OCI-LY1 (cell line): Measurements from ENCODE around the gene MEG3.

Experiments used
- H2AFZ ChIP-seq: fragments of 200-600 bp; sonication (generic), shearing (Covaris generic); 2 replicates; pipeline ENCODE4 v1.6.0; 2014; ENCODE audit warnings: antibody characterized with exemption, mild to moderate bottlenecking, low read length
- H3F3A ChIP-seq: fragments of 200-600 bp; sonication (generic), shearing (Covaris generic); 2 replicates; pipeline ENCODE4 v1.6.0; 2014; ENCODE audit warnings: mild to moderate bottlenecking, antibody characterized with exemption, low read length, moderate library complexity; ENCODE audit not compliant: insufficient read depth
- H3K27ac ChIP-seq: fragments of 200-600 bp; sonication (generic); 2 replicates; pipeline ENCODE4 v1.5.1; 2014; ENCODE audit warnings: low read length, mixed run types, mild to moderate bottlenecking, low read depth; ENCODE audit not compliant: poor library complexity, severe bottlenecking
- H3K27me3 ChIP-seq: fragments of 200-600 bp; sonication (generic); 2 replicates; pipeline ENCODE4 v1.6.0; 2014; ENCODE audit warnings: antibody characterized with exemption, mild to moderate bottlenecking, low read length, moderate library complexity; ENCODE audit not compliant: insufficient read depth
- H3K36me3 ChIP-seq: fragments of 200-600 bp; sonication (generic); 2 replicates; pipeline ENCODE4 v1.6.1; 2014; ENCODE audit warnings: mild to moderate bottlenecking, antibody characterized with exemption, low read length, moderate library complexity, mixed read lengths; ENCODE audit not compliant: insufficient read depth
- H3K4me1 ChIP-seq: fragments of 200-600 bp; sonication (generic); 2 replicates; pipeline ENCODE4 v1.5.1; 2014; ENCODE audit warnings: mild to moderate bottlenecking, low read length, moderate library complexity; ENCODE audit not compliant: insufficient read depth, severe bottlenecking
- H3K4me2 ChIP-seq: fragments of 200-600 bp; sonication (generic), shearing (Covaris generic); 2 replicates; pipeline ENCODE4 v1.6.1; 2014; ENCODE audit warnings: low read length
- H3K4me3 ChIP-seq: fragments of 200-600 bp; sonication (generic); 2 replicates; pipeline ENCODE4 v1.5.1; 2014; ENCODE audit warnings: low read length, low read depth, mild to moderate bottlenecking, mixed read lengths; ENCODE audit not compliant: poor library complexity, severe bottlenecking
- H3K79me2 ChIP-seq: fragments of 200-600 bp; shearing (Covaris generic); 2 replicates; pipeline ENCODE4 v1.6.1; 2016; ENCODE audit warnings: mixed run types, low read length, mixed read lengths; ENCODE audit not compliant: insufficient read depth
- H3K9ac ChIP-seq: fragments of 200-600 bp; sonication (generic), shearing (Covaris generic); 2 replicates; pipeline ENCODE4 v1.6.1; 2014; ENCODE audit warnings: mild to moderate bottlenecking, low read length, mixed read lengths
- H3K9me2 ChIP-seq: fragments of 200-600 bp; sonication (generic), shearing (Covaris generic); 2 replicates; pipeline ENCODE4 v1.6.1; 2014; ENCODE audit warnings: low read depth, mild to moderate bottlenecking, low read length, mixed read lengths
- H3K9me3 ChIP-seq: fragments of 200-600 bp; shearing (Covaris generic); 2 replicates; pipeline ENCODE4 v1.6.1; 2014; ENCODE audit warnings: low read length, mixed read lengths
- H4K20me1 ChIP-seq: fragments of 200-600 bp; sonication (generic), shearing (Covaris generic); 2 replicates; pipeline ENCODE4 v1.6.0; 2016; ENCODE audit warnings: mild to moderate bottlenecking, low read length; ENCODE audit not compliant: insufficient read depth
- EZH2 ChIP-seq: fragments of 200-600 bp; sonication (generic), shearing (Covaris generic); IDR thresholded peaks from 2 replicates; pipeline ENCODE4 v1.8.0; 2017; ENCODE audit warnings: borderline replicate concordance, mixed run types, mild to moderate bottlenecking, antibody characterized with exemption, low read length, moderate library complexity, mixed read lengths
- TF ChIP-seq, protein P1 (sequence below): fragments of 200-600 bp; sonication (generic), shearing (Covaris generic); IDR thresholded peaks from 2 replicates; pipeline ENCODE4 v1.5.1; 2017; ENCODE audit warnings: mild to moderate bottlenecking, antibody characterized with exemption, low read length, moderate library complexity, mixed read lengths

Gene MEG3

DNA sequence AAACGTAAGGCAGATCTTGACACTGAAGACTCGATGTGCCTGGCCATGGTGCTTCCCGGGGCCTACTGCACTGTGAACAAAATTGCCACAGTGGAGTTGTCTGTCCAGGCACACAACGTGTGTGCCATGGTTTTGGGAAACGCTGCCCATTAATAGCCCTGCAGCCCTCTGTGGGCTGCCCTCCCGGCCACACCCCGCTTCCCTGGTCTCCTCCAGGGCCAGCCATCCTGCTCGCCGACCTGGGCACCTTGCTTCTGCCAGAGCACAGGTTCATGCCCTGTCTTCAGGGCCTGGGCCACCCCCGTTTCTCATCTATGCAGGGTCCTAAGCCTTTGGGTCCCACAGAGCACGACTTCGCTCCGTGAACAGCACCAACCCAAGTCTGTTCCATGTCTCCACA is 18.9 kb downstream of the MEG3 start:
- no peaks in the 10 kb centered on the region for H3K79me2 ChIP-seq
- H3K9me3 ChIP-seq, result no peaks in the 10 kb centered on the region
- H3K4me2 ChIP-seq, result no peak overlapping the region
- H3K4me3 ChIP-seq, result no peak overlapping the region
- no peak overlapping the region for H3K9ac ChIP-seq
- no peaks in the 10 kb centered on the region for H3F3A ChIP-seq
- H3K27me3 ChIP-seq, result no peaks in the 10 kb centered on the region
- H3K9me2 ChIP-seq, result no peaks in the 10 kb centered on the region
- H3K36me3 ChIP-seq, result no peaks in the 10 kb centered on the region
- no peak overlapping the region for H2AFZ ChIP-seq
- H3K27ac ChIP-seq, result no peak overlapping the region
- no peaks in the 10 kb centered on the region for H4K20me1 ChIP-seq
- TF ChIP-seq EZH2, result no peak
- TF ChIP-seq, protein P1, sequence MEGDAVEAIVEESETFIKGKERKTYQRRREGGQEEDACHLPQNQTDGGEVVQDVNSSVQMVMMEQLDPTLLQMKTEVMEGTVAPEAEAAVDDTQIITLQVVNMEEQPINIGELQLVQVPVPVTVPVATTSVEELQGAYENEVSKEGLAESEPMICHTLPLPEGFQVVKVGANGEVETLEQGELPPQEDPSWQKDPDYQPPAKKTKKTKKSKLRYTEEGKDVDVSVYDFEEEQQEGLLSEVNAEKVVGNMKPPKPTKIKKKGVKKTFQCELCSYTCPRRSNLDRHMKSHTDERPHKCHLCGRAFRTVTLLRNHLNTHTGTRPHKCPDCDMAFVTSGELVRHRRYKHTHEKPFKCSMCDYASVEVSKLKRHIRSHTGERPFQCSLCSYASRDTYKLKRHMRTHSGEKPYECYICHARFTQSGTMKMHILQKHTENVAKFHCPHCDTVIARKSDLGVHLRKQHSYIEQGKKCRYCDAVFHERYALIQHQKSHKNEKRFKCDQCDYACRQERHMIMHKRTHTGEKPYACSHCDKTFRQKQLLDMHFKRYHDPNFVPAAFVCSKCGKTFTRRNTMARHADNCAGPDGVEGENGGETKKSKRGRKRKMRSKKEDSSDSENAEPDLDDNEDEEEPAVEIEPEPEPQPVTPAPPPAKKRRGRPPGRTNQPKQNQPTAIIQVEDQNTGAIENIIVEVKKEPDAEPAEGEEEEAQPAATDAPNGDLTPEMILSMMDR, result no peak
- H3K4me1 ChIP-seq, result no peaks in the 10 kb centered on the region

DNA sequence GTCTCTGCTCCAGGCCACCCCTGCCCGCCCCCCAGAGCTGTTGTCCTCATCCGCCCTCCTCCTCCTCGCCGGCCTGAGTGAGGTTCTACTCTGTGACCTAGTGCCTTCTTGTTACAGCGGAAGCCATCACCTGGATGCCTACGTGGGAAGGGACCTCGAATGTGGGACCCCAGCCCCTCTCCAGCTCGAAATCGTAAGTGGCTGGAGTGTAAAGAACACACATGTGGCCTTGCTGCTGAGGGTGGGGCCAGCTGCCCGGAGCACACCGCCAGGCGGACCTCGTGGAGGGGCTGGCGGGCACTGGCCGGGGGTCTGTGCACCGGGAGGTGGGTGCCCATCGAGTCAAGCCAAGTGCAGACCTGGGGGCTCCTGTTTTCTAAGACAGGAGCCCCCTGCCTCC is 19.4 kb downstream of the MEG3 start:
- H3K27me3 ChIP-seq, result no peaks in the 10 kb centered on the region
- no peak overlapping the region for H3K9ac ChIP-seq
- H3K36me3 ChIP-seq, result no peaks in the 10 kb centered on the region
- H3K4me1 ChIP-seq, result no peaks in the 10 kb centered on the region
- no peaks in the 10 kb centered on the region for H3F3A ChIP-seq
- H3K79me2 ChIP-seq, result no peaks in the 10 kb centered on the region
- H3K9me2 ChIP-seq, result no peaks in the 10 kb centered on the region
- H3K27ac ChIP-seq, result no peak overlapping the region
- no peak overlapping the region for H3K4me3 ChIP-seq
- no peaks in the 10 kb centered on the region for H3K9me3 ChIP-seq
- no peak overlapping the region for H2AFZ ChIP-seq
- no peak for TF ChIP-seq EZH2
- TF ChIP-seq, protein P1, result no peak
- no peaks in the 10 kb centered on the region for H4K20me1 ChIP-seq
- no peak overlapping the region for H3K4me2 ChIP-seq

DNA sequence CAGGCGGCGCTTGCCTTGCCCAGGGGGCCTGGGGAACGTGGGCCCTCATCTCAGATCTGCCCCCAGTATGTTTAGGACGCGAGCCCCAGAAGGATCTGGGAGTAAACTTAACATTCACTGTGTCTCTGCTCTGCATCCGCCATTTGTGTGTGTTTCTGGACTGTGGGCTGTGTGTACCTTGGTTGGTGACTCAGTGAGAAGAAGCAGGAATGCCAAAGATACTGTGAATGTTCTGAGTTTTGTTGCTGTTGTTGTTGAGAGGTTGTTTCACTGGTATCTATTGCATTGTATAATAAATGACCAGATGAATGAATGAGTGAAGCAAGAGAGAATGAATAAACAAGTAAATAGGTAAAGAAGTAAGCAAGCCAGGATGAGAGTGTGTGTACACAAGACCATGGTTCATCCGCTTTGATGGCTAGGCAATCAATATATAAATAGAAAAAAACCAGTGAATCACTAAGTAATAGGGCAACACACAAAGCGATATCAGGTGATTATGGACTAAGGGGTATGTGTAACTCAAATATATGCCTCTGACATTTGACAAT is 20.5 kb downstream of the MEG3 start:
- no peaks in the 10 kb centered on the region for H3K27me3 ChIP-seq
- H3K4me1 ChIP-seq, result no peaks in the 10 kb centered on the region
- H3F3A ChIP-seq, result no peaks in the 10 kb centered on the region

More for the DNA sequence above, 20.5 kb downstream of the MEG3 start:
- no peaks in the 10 kb centered on the region for H3K79me2 ChIP-seq
- no peaks in the 10 kb centered on the region for H4K20me1 ChIP-seq
- H3K9me3 ChIP-seq, result no peaks in the 10 kb centered on the region
- H3K4me2 ChIP-seq, result no peak overlapping the region
- H3K4me3 ChIP-seq, result no peak overlapping the region
- TF ChIP-seq, protein P1, result no peak
- TF ChIP-seq EZH2, result no peak
- H3K9ac ChIP-seq, result no peak overlapping the region
- no peaks in the 10 kb centered on the region for H3K9me2 ChIP-seq
- H3K36me3 ChIP-seq, result no peaks in the 10 kb centered on the region
- no peak overlapping the region for H3K27ac ChIP-seq
- H2AFZ ChIP-seq, result no peak overlapping the region
